OCI-LY3 (cell line): ENCODE measurements around the gene DCLK1.
A peak's percentile ranks its signal among the peaks of the same experiment; 100 is the strongest.

ENCODE experiments used
- CTCF ChIP-seq: fragments of 200-600, 300-600 bp; sonication (generic); IDR thresholded peaks from 2 replicates; pipeline ENCODE4 v1.5.1; 2014; ENCODE audit warnings: antibody characterized with exemption, low read length, low read depth
- EZH2phosphoT487 ChIP-seq: fragments of 200-600 bp; shearing (Covaris generic); IDR thresholded peaks from 2 replicates; pipeline ENCODE4 v1.6.1; 2018; ENCODE audit warnings: antibody characterized with exemption, mixed run types, low read depth

GRCh38 chr13:35978607-35979316, 152.4 kb downstream of the DCLK1 start:
- TF ChIP-seq CTCF (peak; percentile 91), EZH2phosphoT487 (no peak)
